NCI-H2227 (cell line): ENCODE results near the gene TRPV4.
A peak's percentile ranks its signal among the peaks of the same experiment; 100 is the strongest.

Experiments
- DNase-seq: peaks from one replicate; lab custom pipeline; 2025; ENCODE audit not compliant: unreplicated experiment; lab: John Stamatoyannopoulos, UW

The TRPV4 gene

DNA sequence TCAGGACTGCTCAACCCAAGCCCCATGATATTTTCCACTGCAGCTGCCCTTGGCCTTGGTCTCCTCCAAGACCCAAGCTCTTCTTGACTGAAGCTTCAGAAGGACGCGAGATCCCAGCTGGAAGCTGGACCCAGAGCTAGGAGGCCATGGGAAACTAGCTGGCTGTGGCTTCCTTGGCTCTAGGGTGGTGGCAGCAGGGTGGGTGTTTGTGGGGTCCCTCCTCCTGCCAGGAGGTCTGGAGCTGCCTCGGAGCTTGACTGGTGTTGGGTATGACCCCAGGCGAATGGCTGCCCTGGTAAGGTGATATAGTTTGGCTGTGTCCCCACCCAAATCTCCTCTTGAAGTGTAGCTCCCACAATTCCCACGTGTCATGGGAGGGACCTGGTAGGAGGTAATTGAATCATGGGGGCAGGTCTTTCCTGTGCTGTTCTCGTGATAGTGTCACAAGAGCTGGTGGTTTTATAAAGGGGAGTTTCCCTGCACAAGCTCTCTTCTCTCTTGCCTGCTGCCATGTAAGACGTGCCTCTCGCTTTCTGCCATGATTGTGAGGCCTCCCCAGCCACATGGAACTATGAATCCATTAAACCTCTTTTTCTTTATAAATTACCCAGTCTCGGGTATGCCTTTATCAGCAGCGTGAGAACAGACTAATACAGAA is 51.4 kb downstream of the TRPV4 start:
- no peak for DNase-seq

DNA sequence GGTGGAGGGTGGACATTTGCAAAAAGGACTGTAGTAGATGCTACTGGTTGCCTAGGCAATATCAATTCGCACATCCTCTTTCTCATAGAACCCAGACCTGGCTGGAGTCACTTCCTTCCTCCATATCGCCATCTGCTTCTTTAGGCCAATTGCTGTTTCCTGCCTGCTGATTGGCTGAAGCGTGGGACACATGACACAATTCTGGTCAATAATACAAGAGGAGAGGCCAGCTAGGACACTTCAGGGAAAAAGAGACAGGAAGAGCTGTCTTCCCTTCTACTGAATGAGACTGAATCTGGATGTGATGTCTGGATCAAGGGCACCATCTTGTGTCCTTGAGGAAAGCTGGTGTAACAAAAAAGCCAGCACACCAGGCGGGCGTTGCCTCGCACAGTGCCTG is 53.8 kb downstream of the TRPV4 start:
- no peak for DNase-seq

- DNase-seq = no peak
Measured at GRCh38 chr12:109778684-109779083, 54.5 kb downstream of the TRPV4 start.

DNA sequence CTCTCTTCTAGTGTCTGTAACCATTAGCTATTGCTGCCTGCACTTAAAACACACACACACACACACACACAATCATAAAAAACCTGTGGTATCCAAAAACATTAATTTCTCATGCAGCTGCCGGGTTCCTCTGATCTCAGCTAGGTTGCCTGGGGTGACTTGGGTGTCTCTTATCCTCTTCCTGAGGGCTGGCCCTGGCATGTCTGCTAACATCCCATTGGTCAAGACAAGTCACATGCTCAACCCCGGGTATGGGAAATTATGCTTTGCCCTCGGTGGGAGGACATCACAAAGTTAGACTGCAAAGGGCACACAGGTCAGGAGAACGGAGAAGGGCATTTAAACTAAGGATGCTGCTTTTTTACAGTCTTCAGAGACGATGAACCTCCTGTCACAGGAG is 55.7 kb downstream of the TRPV4 start:
- DNase-seq = peak; percentile 25

GRCh38 chr12:109776624-109777023 is 56.6 kb downstream of the TRPV4 start:
- no peak for DNase-seq

GRCh38 chr12:109775172-109775881 is 57.9 kb downstream of the TRPV4 start:
- DNase-seq = peak; percentile 41

GRCh38 chr12:109773384-109774011 is 59.7 kb downstream of the TRPV4 start:
- DNase-seq = no peak

DNA sequence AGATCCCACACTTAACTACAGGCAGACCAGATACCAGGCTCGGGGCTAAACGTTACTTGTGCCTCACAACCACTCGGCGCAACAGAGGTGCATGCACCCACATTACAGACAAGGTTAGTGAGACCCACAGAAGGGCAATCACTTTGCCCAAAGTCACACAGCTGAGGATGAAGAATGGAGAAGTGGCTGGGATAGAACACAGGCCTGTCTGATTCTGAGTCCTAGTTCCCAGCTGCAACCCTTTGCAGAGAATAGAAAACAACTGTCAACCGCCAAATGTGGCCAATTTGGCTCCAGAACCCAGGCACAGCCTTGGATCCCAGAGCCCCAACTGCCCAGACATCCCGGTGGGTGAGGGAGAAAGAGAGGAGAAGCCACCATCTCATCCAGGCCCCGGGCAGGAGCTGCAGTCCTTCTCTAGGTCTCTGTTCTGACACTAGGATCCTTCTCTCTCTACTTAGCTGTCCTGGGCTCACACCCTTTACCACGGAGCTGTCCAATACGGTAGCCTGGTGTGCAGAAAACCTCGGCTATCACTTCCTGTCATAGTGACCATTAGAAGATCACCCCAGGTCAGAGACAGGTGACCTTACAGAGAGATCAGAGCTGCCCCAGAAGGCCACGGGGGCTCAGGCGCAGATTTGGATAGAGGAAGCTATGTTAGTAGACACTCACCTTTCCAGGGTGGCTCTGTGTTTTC is 60.4 kb downstream of the TRPV4 start:
- no peak for DNase-seq

DNA sequence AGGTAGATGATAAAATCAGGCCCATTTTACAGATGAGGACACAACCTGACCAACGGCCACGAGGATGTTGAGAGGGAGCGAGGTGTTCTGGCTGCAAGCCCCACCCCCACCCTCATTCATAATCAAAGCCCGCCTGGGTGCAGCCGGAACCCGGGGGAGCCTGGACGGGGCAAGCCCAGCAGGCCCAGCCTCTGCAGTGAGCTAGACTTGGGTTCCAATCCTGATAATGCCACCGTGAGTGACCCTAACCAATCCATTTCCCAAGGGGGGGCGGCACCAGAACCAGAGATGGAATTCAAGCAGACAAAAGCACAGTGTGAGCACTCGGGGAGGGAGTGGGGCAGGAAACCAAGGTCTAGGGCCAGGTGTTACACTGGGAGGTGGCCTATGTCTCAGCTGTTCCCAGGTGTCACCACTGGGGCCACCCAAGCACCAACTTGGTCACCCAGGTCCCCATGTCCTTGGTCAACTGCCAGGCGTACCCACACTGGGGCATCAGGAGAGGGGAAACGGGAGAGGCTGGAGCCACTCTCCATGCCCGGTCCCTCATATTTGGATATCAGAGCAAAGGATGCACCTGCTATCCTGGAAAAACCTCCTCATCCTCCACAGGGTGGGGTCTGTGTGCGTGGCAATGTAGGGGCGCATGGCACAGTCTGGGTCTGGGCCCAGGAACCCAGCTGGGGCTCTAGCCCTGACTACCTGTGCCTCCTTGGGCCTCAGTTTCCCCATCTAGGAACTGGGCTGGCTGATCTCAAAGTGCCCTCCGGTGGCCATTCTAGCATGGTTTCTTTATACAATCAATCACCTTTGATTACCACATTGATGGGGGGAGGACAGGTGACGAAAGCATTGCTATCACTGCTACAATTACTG is 61.2 kb downstream of the TRPV4 start:
- DNase-seq = no peak

DNA sequence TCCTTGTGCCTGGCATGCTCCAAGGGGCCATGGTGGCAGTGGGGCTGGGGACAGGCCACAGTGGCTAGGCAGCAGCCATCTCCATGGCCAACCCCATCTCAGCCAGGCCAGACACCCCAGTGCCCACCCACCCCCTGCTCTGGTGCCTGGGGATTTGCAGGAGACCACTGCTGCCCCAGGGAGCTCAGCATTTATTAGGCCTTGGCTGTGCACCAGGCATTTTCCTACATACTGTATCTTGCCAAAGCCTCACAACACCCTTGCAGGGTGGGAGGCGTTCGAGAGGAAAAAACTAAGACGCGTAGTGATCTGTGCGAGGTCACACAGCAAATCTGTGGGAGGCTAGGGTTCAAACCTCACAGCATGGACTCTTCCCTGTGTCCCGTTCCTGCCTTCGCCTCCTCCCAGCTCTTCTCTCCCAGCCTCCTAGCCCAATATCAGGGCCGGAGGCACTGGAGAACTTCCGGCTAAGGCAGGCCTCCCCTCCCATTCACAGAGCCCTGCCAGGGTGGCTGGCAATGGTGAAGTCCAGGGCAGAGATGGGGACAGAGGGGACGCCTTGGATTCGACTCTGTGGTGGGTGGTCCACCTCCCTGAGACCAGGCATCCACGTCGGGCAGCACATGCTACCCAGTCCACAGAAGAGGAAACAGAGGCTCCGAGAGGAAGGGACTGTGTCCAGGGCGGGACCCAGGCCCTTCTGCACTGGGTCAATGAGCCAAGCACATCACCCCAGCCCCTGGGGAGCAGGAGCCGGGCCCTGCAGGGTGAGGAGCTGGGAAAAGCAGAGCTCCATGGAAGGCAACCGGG is 62.1 kb downstream of the TRPV4 start:
- no peak for DNase-seq

DNA sequence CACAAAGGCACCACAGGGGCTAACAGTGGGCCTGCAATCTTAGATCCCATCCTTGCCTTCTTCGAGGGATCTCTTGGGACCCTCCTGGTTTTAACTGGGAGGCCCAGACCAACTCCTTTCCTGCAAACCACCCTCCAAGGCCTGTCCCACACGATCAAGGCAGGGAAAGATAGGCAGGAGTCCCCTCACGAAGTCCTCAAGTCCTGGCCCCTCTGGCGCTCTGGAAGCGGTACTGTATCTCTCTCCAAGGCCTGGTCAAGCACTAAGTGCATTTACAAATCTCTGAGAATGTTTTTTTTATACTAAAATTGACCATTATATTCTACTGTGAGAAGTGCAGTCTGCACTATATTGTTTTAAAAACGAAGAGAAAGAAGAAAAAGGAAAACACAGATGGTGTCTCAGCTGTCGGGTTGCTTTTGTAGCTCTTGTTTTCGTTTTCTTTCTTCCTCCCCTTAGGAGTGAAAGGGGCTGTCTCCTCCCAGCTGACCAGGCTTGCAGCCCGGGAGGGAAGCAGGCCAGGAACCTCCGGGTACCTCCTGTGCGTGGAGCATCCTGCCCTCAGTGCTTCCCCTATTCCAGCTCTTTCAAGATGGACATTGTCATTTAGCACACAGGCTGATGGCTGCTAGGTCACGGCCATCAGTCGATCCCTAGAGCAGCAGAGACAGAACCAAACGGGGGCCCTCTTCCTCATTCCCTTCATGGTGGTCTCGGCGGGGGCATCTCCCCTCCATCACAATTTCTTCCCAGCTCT is 62.9 kb downstream of the TRPV4 start:
- DNase-seq = no peak

- no peak for DNase-seq
Measured at GRCh38 chr12:109768901-109769670, 64.1 kb downstream of the TRPV4 start.

DNA sequence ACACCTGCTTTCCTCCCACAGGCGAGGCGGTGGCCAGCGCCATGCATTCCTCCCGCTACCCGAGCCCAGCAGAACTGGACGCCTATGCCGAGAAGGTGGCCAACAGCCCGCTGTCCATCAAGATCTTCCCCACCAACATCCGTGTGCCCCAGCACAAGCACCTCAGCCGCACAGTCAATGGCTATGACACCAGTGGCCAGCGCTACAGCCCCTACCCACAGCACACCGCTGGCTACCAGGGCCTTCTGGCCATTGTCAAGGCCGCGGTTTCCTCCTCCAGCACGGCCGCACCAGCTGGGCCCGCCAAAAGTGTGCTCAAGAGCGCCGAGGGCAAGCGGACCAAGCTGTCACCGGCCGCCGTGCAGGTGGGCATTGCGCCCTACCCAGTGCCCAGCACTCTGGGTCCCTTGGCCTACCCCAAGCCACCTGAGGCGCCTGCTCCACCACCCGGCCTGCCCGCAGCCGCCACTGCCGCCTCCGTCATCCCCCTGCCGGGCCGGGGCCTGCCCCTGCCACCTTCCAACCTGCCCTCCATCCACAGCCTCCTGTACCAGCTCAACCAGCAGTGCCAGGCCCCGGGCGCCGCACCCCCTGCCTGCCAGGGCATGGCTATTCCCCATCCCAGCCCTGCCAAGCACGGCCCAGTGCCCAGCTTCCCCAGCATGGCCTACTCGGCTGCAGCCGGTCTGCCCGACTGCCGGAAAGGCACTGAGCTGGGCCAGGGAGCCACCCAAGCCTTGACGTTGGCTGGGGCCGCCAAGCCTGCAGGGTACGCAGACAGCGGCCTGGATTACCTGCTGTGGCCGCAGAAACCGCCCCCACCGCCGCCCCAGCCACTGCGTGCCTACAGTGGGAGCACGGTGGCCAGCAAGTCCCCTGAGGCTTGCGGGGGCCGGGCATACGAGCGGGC is 65.0 kb downstream of the TRPV4 start:
- no peak for DNase-seq

DNA sequence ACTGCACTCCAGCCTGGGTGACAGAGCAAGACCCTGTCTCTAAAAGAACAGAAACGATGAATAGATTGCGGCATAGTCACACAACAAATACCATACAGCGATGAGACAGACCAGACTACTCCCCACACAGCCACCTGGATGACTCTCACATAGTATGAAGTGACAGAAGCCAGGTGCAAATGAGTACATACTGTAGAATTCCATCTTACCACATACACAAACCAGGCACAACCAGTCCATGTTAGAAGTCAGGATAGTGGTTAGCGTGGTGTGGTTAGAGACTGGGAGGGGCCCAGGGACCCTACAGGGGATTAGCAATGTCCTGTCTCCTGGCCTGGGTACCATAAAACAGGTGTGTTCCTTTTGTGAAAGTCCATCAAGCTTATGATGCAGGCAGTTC is 65.7 kb downstream of the TRPV4 start:
- no peak for DNase-seq

- DNase-seq = no peak
Measured at GRCh38 chr12:109766251-109766778, 66.9 kb downstream of the TRPV4 start.

GRCh38 chr12:109765446-109765810 is 67.8 kb downstream of the TRPV4 start:
- no peak for DNase-seq

DNA sequence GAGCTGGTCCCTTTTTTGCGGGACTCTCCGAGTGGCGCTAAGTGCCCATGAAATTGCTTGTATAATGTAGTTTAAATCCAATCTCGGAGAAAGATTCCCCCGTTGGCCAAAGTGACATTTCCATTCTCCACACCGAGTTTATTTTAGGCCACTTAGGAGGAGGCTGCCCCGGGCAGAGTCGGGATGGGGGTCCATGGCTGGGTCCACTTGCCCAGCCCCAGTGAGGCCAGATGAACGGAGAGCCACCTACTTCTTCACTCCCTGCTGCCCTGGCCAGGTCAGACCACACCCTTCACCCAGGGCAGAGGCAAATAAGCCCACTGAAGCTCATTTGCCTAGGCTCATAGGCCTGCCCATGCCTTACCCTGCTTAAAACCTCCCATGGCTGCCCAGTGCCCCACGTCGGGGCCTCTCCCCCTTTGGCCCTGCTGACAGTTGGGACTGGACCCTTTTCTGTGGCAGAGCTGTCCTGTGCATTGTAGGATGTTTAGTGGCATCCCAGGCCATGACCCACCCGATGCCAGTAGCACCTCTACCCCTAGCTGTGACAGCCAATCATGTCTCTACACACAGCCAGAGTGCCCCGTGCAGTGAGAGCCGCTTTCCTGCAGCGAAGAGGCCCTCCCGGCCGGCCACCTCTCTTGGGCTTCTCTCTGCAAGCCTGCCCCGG is 68.3 kb downstream of the TRPV4 start:
- DNase-seq = no peak
